HFF-Myc (cell line): ENCODE results near the gene GATAD2A.

ENCODE experiments used
- DNase-seq: peaks from one replicate; pipeline ENCODE4 v3.0.0-alpha.2; 2011; ENCODE audit warnings: low read depth; ENCODE audit errors: extremely low read depth
- H3K4me3 ChIP-seq: replicated peaks from 2 replicates; pipeline ENCODE4 v1.5.1; 2011; ENCODE audit warnings: low read depth, mild to moderate bottlenecking, control low read depth, low read length
- CTCF ChIP-seq: IDR thresholded peaks from 2 replicates; pipeline ENCODE4 v1.5.1; 2012; ENCODE audit warnings: mild to moderate bottlenecking, low read depth, low read length, control low read depth; ENCODE audit errors: missing control alignments

The GATAD2A gene

GRCh38 chr19:19457671-19458070 lies 52.2 kb downstream of the GATAD2A start:
- H3K4me3 ChIP-seq = no peak overlapping the region
- DNase-seq = no peak
- TF ChIP-seq CTCF = no peak

- DNase-seq = no peak
- no peak overlapping the region for H3K4me3 ChIP-seq
- TF ChIP-seq CTCF = no peak
These were observed 52.8 kb downstream of the GATAD2A start for GRCh38 chr19:19458110-19458816.

GRCh38 chr19:19459073-19459472 lies 53.6 kb downstream of the GATAD2A start:
- DNase-seq = no peak
- TF ChIP-seq CTCF = no peak
- no peak overlapping the region for H3K4me3 ChIP-seq

GRCh38 chr19:19459707-19460251 lies 54.3 kb downstream of the GATAD2A start:
- H3K4me3 ChIP-seq = peak overlapping the region; percentile 5; the same call in 1 of the 2 replicates
- no peak for DNase-seq
- no peak for TF ChIP-seq CTCF

GRCh38 chr19:19460258-19460731 lies 54.8 kb downstream of the GATAD2A start:
- peak overlapping the region; percentile 5; the same call in 1 of the 2 replicates for H3K4me3 ChIP-seq
- TF ChIP-seq CTCF = no peak
- no peak for DNase-seq

GRCh38 chr19:19460761-19461265 lies 55.3 kb downstream of the GATAD2A start:
- no peak for DNase-seq
- no peak overlapping the region for H3K4me3 ChIP-seq

More at GRCh38 chr19:19460761-19461265, 55.3 kb downstream of the GATAD2A start:
- no peak for TF ChIP-seq CTCF
